Measurements from ENCODE around the gene AIG1. TPM values are rescaled to one million over a fixed set of nuclear protein-coding genes. Genes with fewer than 3 reads are reported as not detected.

AIG1 gene
- total and polyA plus RNA-seq, 2 of the 13 experiments (the other 11 are each of a cell fraction or from before 2014, with no cell fraction given) = 115 to 197 TPM

DNA sequence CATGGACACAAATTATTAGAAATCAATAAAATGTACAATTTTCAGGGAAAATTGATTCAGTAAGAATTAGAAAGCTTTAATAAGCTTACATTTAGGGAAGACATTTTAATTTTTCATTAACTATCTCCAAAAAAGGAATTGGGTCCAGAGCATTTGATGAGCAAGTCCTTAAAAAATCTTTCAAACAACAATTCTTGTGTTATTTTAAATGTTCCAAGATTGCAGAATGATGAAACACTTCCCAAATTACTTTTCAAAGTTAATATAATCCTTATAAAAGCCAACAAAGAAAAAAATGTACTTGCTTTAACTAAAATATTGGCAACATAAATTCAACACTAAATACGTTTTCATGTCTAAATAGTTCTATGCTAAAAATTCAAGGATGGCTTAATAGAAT lies 287.8 kb downstream of the AIG1 start (continued):
- TF ChIP-seq SP1 (IDR thresholded peaks at IDR 0.05) (no peak), SP1 (CRISPR knock-in tag; IDR thresholded peaks at IDR 0.05) (no peak), TOPORS (CRISPR knock-in tag; IDR thresholded peaks at IDR 0.05) (no peak), FOXJ3 (CRISPR knock-in tag; IDR thresholded peaks at IDR 0.05; ENCODE audit: borderline replicate concordance) (no peak)

DNA sequence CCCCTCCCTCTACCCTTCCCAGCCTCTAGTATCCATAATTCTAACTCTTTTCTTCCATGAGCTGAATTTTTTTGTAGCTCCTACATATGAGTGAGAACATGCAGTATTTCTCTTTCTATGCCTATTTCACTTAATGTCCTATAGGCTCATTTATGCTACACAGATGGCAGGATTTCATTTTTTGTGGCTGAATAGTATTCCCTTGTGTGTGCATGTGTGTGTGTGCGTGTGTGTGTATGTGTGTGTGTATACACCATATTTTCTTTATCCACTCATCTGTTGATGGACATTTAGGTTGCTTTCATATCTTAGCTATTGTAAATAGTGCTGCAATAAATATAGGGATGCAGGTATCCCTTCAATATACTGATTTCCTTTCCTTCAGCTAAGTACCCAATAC lies 288.8 kb downstream of the AIG1 start:
- ChIA-PET CTCF (ENCODE audit: low intra/inter-chr PET ratio, low total read pairs) (no interaction called here), POLR2A (no interaction called here)
- 88% methylated on average over 1 of the region's 1 CpG for WGBS (ENCODE audit: low lambda C conversion rate)
- H3K36me3 ChIP-seq (replicated peaks in 1 of 2; ENCODE audit: control insufficient read depth in 1 of 2, insufficient read depth in 2 of 2, low read length in 2 of 2) = no peaks in the 10 kb centered on the region
- DNase-seq (ENCODE audit: low spot score) = no peak
- H3K27ac ChIP-seq (ENCODE audit: extremely low read length, insufficient read depth, low read length) = no peak overlapping the region
- no peak overlapping the region for H3K9ac ChIP-seq (ENCODE audit: insufficient read depth, low read depth, low read length)
- H3K4me3 ChIP-seq (replicated peaks in 1 of 3; ENCODE audit: insufficient read depth in 1 of 3, low read depth in 2 of 3, low read length in 3 of 3) = no peak overlapping the region
- no peak for ATAC-seq
- no peak overlapping the region for H2AFZ ChIP-seq (ENCODE audit: low read length)
- intact Hi-C loops (cut with micrococcal nuclease; ENCODE audit: unreplicated experiment) (no loop called here), in situ Hi-C loops (cut with HindIII; ENCODE audit: extremely low pct_ligation_motif_present, low pct_unique_long_range_greater_than_20kb) (no loop called here)
- BruUV-seq (replicated peaks) = no TSS peak
- no peak overlapping the region for H3K4me2 ChIP-seq (ENCODE audit: low read depth, low read length)
- H3K9me3 ChIP-seq (ENCODE audit: low read length) = no peaks in the 10 kb centered on the region
- no peaks in the 10 kb centered on the region for H3K79me2 ChIP-seq (ENCODE audit: insufficient read depth, low read length)
- H3K4me1 ChIP-seq (ENCODE audit: insufficient read depth, low read length) = no peaks in the 10 kb centered on the region
- no peak for FAIRE-seq
- no peaks in the 10 kb centered on the region for H4K20me1 ChIP-seq (ENCODE audit: insufficient read depth, low read length)
- H3K27me3 ChIP-seq (ENCODE audit: control insufficient read depth in 1 of 2, insufficient read depth in 2 of 2, low read length in 2 of 2) = no peaks in the 10 kb centered on the region
- TF ChIP-seq FOXC1 (CRISPR knock-in tag; IDR thresholded peaks at IDR 0.05; ENCODE audit: borderline replicate concordance) (no peak), NKX3-1 (CRISPR knock-in tag; IDR thresholded peaks at IDR 0.05) (no peak), SMYD3 (CRISPR knock-in tag; IDR thresholded peaks at IDR 0.05) (no peak), JUND (CRISPR knock-in tag; IDR thresholded peaks at IDR 0.05) (no peak), RXRB (CRISPR knock-in tag; IDR thresholded peaks at IDR 0.05; ENCODE audit: borderline replicate concordance) (no peak), POGK (CRISPR knock-in tag; conservative IDR thresholded peaks at IDR 0.05) (no peak), JDP2 (CRISPR knock-in tag; IDR thresholded peaks at IDR 0.05; ENCODE audit: borderline replicate concordance) (no peak), PITX1 (CRISPR knock-in tag; IDR thresholded peaks at IDR 0.05) (no peak), ZNF597 (CRISPR knock-in tag; IDR thresholded peaks at IDR 0.05) (no peak), ZFP36 (IDR thresholded peaks at IDR 0.05; ENCODE audit: borderline replicate concordance, low read depth, low read length, partially characterized antibody) (no peak), ZNF563 (CRISPR knock-in tag; IDR thresholded peaks at IDR 0.05) (no peak)
- TF ChIP-seq, protein P1, sequence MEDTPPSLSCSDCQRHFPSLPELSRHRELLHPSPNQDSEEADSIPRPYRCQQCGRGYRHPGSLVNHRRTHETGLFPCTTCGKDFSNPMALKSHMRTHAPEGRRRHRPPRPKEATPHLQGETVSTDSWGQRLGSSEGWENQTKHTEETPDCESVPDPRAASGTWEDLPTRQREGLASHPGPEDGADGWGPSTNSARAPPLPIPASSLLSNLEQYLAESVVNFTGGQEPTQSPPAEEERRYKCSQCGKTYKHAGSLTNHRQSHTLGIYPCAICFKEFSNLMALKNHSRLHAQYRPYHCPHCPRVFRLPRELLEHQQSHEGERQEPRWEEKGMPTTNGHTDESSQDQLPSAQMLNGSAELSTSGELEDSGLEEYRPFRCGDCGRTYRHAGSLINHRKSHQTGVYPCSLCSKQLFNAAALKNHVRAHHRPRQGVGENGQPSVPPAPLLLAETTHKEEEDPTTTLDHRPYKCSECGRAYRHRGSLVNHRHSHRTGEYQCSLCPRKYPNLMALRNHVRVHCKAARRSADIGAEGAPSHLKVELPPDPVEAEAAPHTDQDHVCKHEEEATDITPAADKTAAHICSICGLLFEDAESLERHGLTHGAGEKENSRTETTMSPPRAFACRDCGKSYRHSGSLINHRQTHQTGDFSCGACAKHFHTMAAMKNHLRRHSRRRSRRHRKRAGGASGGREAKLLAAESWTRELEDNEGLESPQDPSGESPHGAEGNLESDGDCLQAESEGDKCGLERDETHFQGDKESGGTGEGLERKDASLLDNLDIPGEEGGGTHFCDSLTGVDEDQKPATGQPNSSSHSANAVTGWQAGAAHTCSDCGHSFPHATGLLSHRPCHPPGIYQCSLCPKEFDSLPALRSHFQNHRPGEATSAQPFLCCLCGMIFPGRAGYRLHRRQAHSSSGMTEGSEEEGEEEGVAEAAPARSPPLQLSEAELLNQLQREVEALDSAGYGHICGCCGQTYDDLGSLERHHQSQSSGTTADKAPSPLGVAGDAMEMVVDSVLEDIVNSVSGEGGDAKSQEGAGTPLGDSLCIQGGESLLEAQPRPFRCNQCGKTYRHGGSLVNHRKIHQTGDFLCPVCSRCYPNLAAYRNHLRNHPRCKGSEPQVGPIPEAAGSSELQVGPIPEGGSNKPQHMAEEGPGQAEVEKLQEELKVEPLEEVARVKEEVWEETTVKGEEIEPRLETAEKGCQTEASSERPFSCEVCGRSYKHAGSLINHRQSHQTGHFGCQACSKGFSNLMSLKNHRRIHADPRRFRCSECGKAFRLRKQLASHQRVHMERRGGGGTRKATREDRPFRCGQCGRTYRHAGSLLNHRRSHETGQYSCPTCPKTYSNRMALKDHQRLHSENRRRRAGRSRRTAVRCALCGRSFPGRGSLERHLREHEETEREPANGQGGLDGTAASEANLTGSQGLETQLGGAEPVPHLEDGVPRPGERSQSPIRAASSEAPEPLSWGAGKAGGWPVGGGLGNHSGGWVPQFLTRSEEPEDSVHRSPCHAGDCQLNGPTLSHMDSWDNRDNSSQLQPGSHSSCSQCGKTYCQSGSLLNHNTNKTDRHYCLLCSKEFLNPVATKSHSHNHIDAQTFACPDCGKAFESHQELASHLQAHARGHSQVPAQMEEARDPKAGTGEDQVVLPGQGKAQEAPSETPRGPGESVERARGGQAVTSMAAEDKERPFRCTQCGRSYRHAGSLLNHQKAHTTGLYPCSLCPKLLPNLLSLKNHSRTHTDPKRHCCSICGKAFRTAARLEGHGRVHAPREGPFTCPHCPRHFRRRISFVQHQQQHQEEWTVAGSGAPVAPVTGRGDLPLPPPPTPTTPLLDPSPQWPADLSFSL (CRISPR knock-in tag; IDR thresholded peaks at IDR 0.05) = no peak

Measured in HepG2 (cell line).